Activated naive CD8-positive, alpha-beta T cell treated with anti-CD3 and anti-CD28 coated beads for 36 hours (primary cell): ENCODE results near the gene EMD. TPM values are rescaled to one million over a fixed set of nuclear protein-coding genes. Genes with fewer than 3 reads are reported as not detected.
A peak's percentile ranks its signal among the peaks of the same experiment; 100 is the strongest.
"Not testable (repeated sequence)": the region's sequence is repeated elsewhere in the genome, so short reads cannot be mapped to it uniquely, and the experiment has no call there.

ENCODE experiments used
- DNase-seq: peaks from one replicate; pipeline ENCODE4 v3.0.0; 2021
- H3K27ac Mint-ChIP-seq: one replicate; pipeline ENCODE4 v1.8.0; 2022; ENCODE audit warnings: mild to moderate bottlenecking, moderate library complexity, mixed read lengths
- H3K27me3 Mint-ChIP-seq: one replicate; pipeline ENCODE4 v1.8.0; 2022; ENCODE audit warnings: mild to moderate bottlenecking, mixed read lengths
- H3K36me3 Mint-ChIP-seq: one replicate; pipeline ENCODE4 v1.8.0; 2021; ENCODE audit warnings: mild to moderate bottlenecking, mixed read lengths
- H3K4me1 Mint-ChIP-seq: one replicate; pipeline ENCODE4 v1.8.0; 2021; ENCODE audit warnings: mixed read lengths
- H3K4me3 Mint-ChIP-seq: one replicate; pipeline ENCODE4 v1.8.0; 2022; ENCODE audit warnings: mild to moderate bottlenecking, moderate library complexity, mixed read lengths
- H3K9me3 Mint-ChIP-seq: one replicate; pipeline ENCODE4 v1.8.0; 2022; ENCODE audit warnings: mixed read lengths
- total RNA-seq, 2 experiments: library from RNA; stranded (reverse); gene quantifications; one replicate each; pipeline ENCODE4 v1.2.3, GENCODE V29; 2021

The EMD gene
- 100 to 1,000 TPM; 110 to 112 TPM for total RNA-seq

DNA sequence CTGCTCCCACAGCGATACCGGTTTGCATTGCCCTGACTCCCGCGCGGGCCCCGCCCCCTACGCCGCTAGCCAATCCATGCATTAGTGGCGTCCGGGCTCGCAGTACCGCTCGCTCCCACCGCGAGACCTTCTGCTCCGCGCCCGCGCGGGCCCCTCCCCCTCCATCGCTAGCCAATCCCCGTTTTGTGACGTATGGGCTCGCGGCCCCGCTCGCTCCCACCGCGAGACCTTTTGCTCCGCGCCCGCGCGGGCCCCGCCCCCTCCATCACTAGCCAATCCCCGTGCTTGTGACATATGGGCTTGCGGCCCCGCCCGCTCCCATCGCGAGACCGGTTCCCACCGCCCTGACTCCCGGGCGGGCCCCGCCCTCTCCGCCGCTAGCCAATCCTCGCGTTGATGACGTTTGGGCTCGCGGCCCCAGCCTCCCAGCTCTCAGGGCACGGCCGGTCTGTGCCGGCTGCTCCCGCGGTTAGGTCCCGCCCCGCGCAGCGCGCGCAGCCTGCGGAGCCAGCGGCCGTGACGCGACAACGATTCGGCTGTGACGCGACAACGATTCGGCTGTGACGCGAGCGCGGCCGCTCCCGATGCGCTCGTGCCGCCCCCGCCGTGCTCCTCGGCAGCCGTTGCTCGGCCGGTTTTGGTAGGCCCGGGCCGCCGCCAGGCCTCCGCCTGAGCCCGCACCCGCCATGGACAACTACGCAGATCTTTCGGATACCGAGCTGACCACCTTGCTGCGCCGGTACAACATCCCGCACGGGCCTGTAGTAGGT is at the start of gene EMD:
TSS of gene EMD (plus strand) at position 497 of the 770 bp plus-strand sequence. CDS start at position 687, 190 bp downstream.
- Mint-ChIP-seq H3K36me3 (peaks cover 14% of the 10 kb centered on the region), H3K4me1 (peaks cover 14% of the 10 kb centered on the region), H3K4me3 (peak within 1 kb of the TSS; percentile 89), H3K27ac (peak within 1 kb of the TSS; percentile 90), H3K9me3 (no peaks in the 10 kb centered on the region), H3K27me3 (no peaks in the 10 kb centered on the region)
- DNase-seq, result peak; percentile 97

DNA sequence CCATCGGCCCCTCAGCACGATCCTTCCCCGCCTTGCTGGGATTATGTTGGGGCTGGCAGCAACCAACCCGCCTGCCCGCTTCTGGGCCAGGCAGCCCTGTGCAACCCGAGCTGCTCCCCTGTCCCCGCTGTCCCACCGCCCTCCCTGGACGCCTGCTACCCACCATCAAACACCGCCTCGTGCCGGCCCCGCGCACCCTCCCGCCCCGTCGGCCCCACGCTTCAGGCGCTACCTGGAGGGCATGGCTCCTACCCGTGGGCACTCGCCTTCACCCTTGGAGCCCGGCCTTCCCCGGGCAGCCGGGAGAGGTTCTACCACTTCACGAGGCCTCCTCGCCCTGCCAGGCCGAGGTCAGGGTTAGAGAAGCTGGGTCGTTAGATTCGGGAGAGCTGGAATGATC is 46.5 kb upstream of the EMD start:
- DNase-seq, result no peak
- no peaks in the 10 kb centered on the region for H3K27me3 Mint-ChIP-seq
- no peak overlapping the region for H3K27ac Mint-ChIP-seq
- H3K4me1 Mint-ChIP-seq, result peaks cover 39% of the 10 kb centered on the region
- no peaks in the 10 kb centered on the region for H3K36me3 Mint-ChIP-seq
- no peak overlapping the region for H3K4me3 Mint-ChIP-seq
- H3K9me3 Mint-ChIP-seq, result no peaks in the 10 kb centered on the region

DNA sequence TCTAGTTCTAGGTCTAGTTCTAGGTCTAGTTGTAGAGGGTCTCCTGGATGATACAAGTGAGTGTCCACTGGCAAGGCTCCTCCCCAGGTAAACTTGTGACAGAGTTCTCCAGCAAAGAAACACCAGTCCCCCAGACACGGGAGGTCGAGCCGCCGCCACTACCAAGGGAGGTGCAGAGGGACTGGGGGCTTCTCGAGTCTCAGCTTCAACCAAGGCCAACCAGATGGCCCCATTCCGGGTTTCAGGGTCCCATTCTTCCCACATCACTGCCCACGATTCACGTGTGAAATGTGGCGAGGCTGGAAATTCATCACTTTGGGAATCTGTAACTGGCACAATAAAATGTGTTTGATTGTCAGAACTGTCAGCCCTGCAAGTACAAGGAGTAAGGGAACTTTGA is 46.0 kb upstream of the EMD start:
- no peaks in the 10 kb centered on the region for H3K36me3 Mint-ChIP-seq
- DNase-seq, result no peak
- no peak overlapping the region for H3K4me3 Mint-ChIP-seq
- H3K27ac Mint-ChIP-seq, result no peak overlapping the region
- H3K27me3 Mint-ChIP-seq, result no peaks in the 10 kb centered on the region
- H3K4me1 Mint-ChIP-seq, result peaks cover 34% of the 10 kb centered on the region
- H3K9me3 Mint-ChIP-seq, result no peaks in the 10 kb centered on the region

DNA sequence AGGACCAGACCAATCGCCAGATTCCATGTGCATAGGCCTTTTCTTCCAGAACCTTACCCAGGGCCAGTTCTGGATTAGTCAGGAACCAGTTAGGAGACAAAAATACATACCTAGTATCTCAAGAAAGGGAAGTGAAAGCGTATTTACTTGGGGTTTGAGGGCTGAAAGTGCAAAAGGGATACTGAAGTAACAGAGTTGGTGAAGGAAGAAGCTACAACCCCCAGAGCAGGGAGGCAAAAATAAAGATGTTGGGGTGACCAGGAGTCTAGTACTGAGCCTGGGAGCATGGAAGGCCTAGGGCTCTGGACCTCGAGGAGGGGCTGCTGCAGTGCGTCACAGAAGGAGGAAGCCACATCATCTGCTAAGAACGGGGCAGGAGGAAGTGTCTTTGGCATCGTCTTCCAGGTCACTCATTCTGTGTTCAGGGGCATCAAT is 45.2 kb upstream of the EMD start:
- no peaks in the 10 kb centered on the region for H3K9me3 Mint-ChIP-seq
- no peak overlapping the region for H3K4me3 Mint-ChIP-seq
- peak overlapping the region; percentile 91 for H3K27ac Mint-ChIP-seq
- peaks cover 29% of the 10 kb centered on the region for H3K4me1 Mint-ChIP-seq
- DNase-seq, result no peak
- no peaks in the 10 kb centered on the region for H3K36me3 Mint-ChIP-seq
- H3K27me3 Mint-ChIP-seq, result no peaks in the 10 kb centered on the region

DNA sequence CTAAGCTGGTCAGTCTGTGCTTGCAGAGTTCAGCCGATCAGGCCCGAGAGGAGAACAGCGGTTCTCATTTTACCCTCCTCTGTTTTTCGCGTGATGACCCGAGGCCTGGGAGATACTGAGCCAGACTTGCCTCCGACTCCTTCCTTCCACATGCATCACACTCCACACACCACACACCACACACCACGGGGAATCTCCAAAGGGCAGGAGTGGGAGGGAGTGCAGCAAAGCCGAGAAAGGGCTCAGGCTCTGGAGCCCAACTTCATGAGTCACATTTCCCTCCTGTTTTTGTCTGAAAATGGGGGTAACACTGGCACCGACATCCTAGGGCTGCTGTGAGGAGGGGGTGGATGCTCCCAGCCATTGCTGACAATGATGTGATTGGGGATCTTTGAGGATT is 44.6 kb upstream of the EMD start:
- peak overlapping the region; percentile 91 for H3K27ac Mint-ChIP-seq
- peak; percentile 66 for DNase-seq

DNA sequence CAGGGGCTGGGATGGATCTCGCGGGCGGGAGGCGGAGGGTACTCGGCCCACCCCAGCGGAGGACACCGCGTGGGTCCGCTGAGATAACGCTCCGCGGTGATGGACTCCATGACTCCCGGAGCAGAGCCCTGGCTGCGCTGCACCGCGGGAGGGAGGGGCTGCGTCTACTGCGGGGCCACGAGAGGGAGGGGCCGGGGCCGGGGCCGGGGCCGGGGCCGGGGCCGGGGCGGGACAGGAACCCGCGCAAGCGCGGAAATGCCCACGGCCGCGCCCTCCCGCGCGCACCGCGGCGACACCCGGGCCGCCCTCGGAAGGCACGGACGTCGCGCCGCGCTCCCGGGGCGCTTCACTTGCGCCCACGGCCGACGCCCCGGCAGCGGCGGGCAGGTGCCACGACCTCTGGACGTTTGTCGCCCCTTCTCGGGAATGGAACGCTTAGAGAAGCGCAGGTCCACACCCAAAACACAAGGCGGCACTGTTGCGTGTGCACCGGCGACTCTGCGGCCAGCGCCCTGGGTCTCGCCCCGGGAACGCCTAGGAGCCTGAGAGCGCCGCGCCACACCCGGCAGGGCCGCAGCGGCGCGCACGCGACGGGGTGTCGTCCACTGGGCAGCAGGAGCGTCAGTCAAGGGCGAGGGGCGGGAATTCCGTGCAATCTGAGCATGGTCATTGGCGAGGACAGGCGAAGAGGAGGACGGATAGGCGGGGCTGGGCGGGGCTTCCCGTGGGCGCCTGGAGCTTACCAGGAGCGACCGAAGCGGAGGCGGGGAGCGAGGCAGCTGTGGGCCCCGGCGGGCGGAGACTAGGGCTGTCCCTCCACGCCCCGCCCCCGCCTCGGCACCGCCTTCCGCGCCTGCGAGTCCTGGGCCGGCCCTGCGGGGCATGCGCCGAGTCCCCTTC is 37.4 kb upstream of the EMD start:
- not testable (repeated sequence) for H3K27me3 Mint-ChIP-seq, H3K36me3 Mint-ChIP-seq, H3K4me1 Mint-ChIP-seq, H3K4me3 Mint-ChIP-seq, H3K9me3 Mint-ChIP-seq, H3K27ac Mint-ChIP-seq, DNase-seq

More for the DNA sequence above, 44.6 kb upstream of the EMD start:
- Mint-ChIP-seq H3K27me3 (no peaks in the 10 kb centered on the region), H3K4me3 (peak overlapping the region; percentile 15), H3K4me1 (peaks cover 25% of the 10 kb centered on the region), H3K36me3 (no peaks in the 10 kb centered on the region), H3K9me3 (no peaks in the 10 kb centered on the region)

DNA sequence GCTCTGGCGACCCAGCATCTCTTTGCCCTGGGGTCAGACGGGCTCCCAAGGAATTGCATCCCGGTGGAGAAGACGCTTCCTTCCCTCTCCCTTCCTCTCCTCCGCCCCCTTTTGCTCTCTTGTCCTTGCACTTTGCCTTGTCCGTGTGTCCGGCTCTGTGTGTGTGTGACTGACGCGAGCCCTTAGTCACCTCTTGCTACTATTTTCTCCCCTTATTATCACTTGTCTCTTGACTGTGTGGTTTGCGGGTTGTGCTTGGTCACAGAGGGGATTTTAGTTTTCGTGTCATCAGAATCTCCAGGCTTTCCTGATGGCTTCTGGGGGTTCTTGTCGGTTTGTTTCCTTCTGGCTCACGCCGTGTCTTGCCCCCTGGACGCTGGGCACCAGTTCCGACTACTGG is 36.0 kb upstream of the EMD start:
- H3K27ac Mint-ChIP-seq, DNase-seq, H3K27me3 Mint-ChIP-seq, H3K4me1 Mint-ChIP-seq, H3K9me3 Mint-ChIP-seq, H3K36me3 Mint-ChIP-seq, H3K4me3 Mint-ChIP-seq: not testable (repeated sequence)

DNA sequence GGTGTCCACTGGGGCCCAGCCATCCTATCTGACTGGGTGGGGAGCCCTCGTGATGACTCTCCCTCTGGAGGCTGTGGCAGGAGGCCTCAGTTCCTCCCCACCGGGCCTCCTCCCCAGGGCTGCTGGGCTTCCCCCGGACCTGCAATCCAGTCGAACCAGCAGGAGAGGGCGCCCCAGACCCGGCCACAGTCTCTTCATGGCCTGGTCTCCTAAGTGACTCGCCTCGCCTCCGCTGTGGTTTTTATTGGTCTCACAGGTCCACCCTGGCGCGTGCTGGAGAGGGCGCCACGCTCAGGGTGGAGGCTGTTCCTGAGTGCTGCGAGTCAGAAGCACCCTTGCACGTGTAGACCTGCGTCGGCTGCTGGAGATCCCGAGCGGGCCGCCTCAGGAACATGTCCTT is 35.5 kb upstream of the EMD start:
- DNase-seq, H3K27me3 Mint-ChIP-seq, H3K4me3 Mint-ChIP-seq, H3K9me3 Mint-ChIP-seq, H3K27ac Mint-ChIP-seq, H3K36me3 Mint-ChIP-seq: not testable (repeated sequence)
- peaks cover 11% of the 10 kb centered on the region for H3K4me1 Mint-ChIP-seq

DNA sequence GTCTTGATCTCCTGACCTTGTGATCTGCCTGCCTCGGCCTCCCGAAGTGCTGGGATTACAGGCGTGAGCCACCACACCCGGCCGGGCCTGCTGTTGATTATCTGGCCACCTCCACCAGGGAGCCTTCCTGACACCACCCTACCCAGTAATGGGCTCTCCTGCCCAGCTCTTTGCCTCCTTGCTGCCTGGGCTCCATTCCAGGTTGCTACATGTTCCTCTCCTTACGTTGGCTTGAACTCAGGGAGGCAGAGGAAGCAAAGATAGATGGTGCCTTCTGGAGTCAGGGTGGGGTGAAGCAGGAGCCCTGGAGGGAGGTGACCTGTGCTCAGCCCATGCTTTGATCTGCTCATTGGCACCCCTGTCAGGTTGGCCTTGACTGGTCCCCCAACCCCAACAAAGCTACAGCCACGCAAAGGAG is 31.0 kb upstream of the EMD start:
- DNase-seq, result no peak
- H3K4me3 Mint-ChIP-seq, result no peak overlapping the region
- H3K4me1 Mint-ChIP-seq, result peaks cover 19% of the 10 kb centered on the region
- peak overlapping the region; percentile 71 for H3K27ac Mint-ChIP-seq
- no peaks in the 10 kb centered on the region for H3K27me3 Mint-ChIP-seq
- H3K36me3 Mint-ChIP-seq, result peaks cover 13% of the 10 kb centered on the region
- H3K9me3 Mint-ChIP-seq, result no peaks in the 10 kb centered on the region

DNA sequence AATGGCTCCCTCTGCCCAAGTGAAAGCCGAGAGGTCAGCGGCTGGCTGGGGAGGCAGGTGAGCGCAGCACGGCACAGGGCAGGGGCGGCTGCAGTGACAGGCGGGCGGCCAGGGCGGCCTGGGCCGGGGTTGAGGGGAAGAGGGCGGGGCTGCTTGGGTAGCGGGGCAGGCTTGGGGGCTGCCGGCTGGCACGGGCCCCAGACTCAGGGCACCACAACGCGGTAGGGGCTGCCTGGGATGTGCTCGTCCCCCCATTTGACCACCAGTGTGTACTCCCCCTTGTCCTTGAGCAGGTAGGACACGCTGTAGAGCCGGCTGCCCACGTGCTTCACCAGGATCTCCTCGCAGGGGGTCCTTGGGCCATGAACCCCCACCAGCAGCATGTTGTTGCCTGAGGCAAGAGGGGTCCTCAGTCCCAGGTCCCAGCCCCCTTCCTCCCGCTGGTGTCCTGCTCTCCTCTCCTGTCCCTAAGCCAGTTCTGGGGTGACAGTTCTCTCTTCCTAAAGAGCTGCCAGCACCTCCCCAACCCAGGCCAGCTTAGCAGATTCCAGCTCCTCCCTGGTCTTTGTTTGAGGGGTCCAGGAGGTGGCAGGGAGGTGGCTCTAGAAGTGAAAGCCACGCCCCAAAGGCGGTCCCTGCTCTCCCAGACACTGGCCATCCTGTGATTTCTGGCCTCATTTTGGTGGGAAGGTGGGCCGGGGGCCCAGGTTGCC is 30.3 kb upstream of the EMD start:
- Mint-ChIP-seq H3K36me3 (peaks cover 15% of the 10 kb centered on the region), H3K27me3 (no peaks in the 10 kb centered on the region), H3K9me3 (no peaks in the 10 kb centered on the region), H3K27ac (peak overlapping the region; percentile 71), H3K4me1 (peaks cover 24% of the 10 kb centered on the region), H3K4me3 (no peak overlapping the region)
- no peak for DNase-seq

DNA sequence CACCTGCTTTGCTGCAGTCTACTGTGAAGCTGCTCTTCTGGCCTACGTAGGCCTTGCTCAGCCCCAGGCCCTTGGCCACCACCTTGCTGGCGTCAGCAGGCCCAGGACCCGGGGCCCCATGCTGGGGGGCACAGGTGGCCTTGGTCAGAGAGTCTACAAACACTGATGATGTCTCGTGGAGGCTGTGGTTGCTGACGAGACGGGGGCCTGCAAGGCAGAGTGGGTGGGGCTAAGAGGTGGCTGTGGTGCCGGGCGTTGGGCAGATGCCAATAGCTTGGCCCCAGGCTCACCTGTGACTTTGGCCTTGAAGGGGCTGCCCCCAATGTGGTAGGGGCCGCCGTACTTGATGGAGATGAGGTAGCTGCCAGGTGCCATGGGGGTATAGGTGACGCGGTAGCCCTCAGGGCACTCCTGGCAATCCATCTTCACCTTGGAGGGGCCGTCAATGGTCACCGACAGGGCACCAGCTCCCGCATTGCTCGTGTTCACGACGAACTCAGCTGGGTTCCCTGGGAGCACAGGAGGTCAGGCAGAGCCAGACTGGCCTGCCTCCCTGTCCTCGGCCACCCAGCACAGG is 29.6 kb upstream of the EMD start:
- Mint-ChIP-seq H3K4me3 (no peak overlapping the region), H3K4me1 (peaks cover 25% of the 10 kb centered on the region), H3K27me3 (no peaks in the 10 kb centered on the region), H3K27ac (peak overlapping the region; percentile 16), H3K36me3 (peaks cover 17% of the 10 kb centered on the region), H3K9me3 (no peaks in the 10 kb centered on the region)
- no peak for DNase-seq

DNA sequence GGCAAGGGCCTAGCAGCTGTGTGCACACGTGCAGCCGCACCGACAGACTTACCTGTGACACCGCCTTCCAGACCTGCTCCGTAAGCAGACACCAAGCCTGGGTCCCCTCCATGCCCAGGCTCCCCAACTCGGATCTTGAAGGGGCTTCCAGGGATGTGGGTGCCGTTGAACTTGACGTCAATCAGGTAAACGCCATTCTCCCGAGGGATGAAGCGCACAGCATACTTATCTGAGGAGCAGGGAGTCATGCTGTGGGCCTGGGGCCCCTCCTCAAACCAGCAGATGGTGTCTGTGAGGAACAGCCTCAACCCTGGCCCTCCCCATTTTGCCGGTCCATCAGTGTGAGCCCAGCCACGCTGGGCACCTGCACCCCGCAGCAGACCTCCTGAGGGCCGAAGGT is 29.1 kb upstream of the EMD start:
- H3K27ac Mint-ChIP-seq, result no peak overlapping the region
- peaks cover 17% of the 10 kb centered on the region for H3K36me3 Mint-ChIP-seq
- DNase-seq, result no peak
- H3K9me3 Mint-ChIP-seq, result no peaks in the 10 kb centered on the region
- H3K4me1 Mint-ChIP-seq, result peaks cover 25% of the 10 kb centered on the region
- no peaks in the 10 kb centered on the region for H3K27me3 Mint-ChIP-seq
- H3K4me3 Mint-ChIP-seq, result no peak overlapping the region

DNA sequence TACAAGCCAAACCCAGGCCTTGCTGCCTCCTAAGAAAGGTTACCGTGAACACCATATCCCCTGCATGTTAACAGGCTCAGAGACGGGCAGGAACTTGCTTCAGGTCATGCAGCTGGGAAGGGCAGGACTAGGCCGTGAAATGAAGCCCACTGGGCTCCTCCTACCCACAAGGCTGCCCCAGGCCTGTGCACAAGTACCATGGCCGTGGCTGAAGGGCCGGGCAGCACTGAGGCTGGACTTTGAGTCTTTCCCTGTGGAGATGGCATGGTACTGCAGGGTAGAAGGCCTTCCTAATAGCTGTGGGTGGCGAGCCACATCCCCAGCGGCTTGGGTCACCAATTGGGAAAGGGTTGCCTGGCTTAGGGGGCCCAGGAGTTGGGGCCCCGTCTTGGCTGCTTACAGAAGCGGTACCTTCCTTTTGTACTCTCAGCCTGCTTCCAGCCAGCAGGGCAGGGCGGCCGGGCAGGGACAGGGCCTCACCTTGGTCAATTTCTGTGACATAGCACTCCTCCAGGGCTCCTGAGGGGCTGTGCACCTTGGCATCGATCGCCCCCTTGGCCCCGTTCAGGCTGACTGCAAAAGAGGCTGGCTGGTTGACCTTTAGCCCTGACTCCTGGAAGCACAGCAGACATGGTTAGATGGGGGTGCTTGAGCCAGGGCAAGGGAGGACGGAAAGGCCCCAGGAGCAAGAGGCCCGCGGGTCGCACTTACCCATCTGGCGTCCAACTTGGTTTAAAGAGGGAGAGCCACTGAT is 28.5 kb upstream of the EMD start:
- peaks cover 17% of the 10 kb centered on the region for H3K36me3 Mint-ChIP-seq
- peak overlapping the region; percentile 65 for H3K27ac Mint-ChIP-seq

More for the DNA sequence above, 28.5 kb upstream of the EMD start:
- peaks cover 25% of the 10 kb centered on the region for H3K4me1 Mint-ChIP-seq
- DNase-seq, result no peak
- H3K4me3 Mint-ChIP-seq, result no peak overlapping the region
- H3K27me3 Mint-ChIP-seq, result no peaks in the 10 kb centered on the region
- H3K9me3 Mint-ChIP-seq, result no peaks in the 10 kb centered on the region
